Activated T-helper 2 cell treated with anti-CD3 and anti-CD28 coated beads, Interferon-gamma antibody, Interleukin-2, Interleukin-4, amounts not matched to agents 10 μg/mL and 5 μg/mL and 100 μg/mL, durations not matched to agents 14 hours and 24 hours and 36 hours (primary cell): ENCODE measurements around the gene EFEMP2. TPM values are rescaled to one million over a fixed set of nuclear protein-coding genes. Genes with fewer than 3 reads are reported as not detected.

Experiments
- DNase-seq: peaks from one replicate; pipeline ENCODE4 v3.0.0; 2021; ENCODE audit warnings: low spot score
- H3K27ac Mint-ChIP-seq: one replicate; pipeline ENCODE4 v1.8.0; 2021; ENCODE audit warnings: mixed read lengths
- H3K27me3 Mint-ChIP-seq: one replicate; pipeline ENCODE4 v1.8.0; 2021; ENCODE audit warnings: low read depth, mixed read lengths
- H3K36me3 Mint-ChIP-seq: one replicate; pipeline ENCODE4 v1.8.0; 2021; ENCODE audit warnings: low read depth, mixed read lengths
- H3K4me1 Mint-ChIP-seq: one replicate; pipeline ENCODE4 v1.8.0; 2021; ENCODE audit warnings: low read depth, mixed read lengths
- H3K4me3 Mint-ChIP-seq: one replicate; pipeline ENCODE4 v1.8.0; 2021; ENCODE audit warnings: low read depth, mild to moderate bottlenecking, moderate library complexity, mixed read lengths
- H3K9me3 Mint-ChIP-seq: one replicate; pipeline ENCODE4 v1.8.0; 2021; ENCODE audit warnings: mixed read lengths
- intact Hi-C: fragments of 100-400 bp; cut with micrococcal nuclease; formaldehyde crosslinking; loops from one replicate; pipeline ENCODE4 v1.15.1; 2023
- total RNA-seq: library from RNA; stranded (reverse); gene quantifications from 2 replicates; pipeline ENCODE4 v1.2.3, GENCODE V29; 2022

EFEMP2 gene
- total RNA-seq, 1 donor from 2014 or later, result 8.8 TPM

GRCh38 chr11:65886826-65887722, 14.5 kb upstream of the EFEMP2 start:
- no peaks in the 10 kb centered on the region for H3K27me3 Mint-ChIP-seq
- no peaks in the 10 kb centered on the region for H3K9me3 Mint-ChIP-seq
- peak overlapping the region; percentile 98 for H3K4me3 Mint-ChIP-seq
- H3K4me1 Mint-ChIP-seq, result peaks cover 37% of the 10 kb centered on the region
- peaks cover 57% of the 10 kb centered on the region for H3K36me3 Mint-ChIP-seq
- DNase-seq, result no peak
- intact Hi-C loops, result no loop called here
- peak overlapping the region; percentile 92 for H3K27ac Mint-ChIP-seq

DNA sequence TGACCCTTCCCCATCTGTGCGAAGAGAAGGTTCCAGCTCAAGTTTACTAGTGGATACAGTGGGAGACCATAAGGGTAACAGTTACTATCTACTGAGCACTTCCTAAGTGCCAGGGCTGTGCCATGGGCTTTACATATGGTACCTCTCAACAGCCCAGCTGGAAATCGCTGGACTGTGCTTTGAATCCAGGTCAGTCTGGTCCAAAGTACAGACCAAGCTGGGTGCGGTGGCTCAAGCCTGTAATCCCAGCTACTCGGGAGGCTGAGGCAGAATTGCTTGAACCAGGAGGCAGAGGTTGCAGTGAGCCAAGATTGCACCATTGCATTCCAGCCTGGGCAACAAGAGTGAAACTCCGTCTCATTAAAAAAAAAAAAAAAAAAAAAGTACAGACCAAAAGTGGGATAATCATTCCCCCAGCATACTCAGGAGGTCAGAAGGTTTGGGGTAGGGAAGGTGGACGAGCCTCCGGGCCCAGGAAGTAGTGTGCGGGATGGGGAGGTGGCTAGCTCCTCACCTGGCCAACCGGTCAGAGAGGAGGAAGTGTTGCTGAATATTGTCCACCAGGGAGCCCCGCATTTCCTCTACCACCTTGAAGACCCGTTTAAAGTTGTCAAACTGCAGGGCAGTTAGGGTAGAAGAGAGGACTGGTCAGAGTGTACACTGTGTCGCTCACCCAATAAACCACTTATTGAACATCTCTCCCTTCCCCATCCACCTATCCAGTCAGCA, 13.4 kb upstream of the EFEMP2 start:
- no peak for DNase-seq
- intact Hi-C loops, result no loop called here
- Mint-ChIP-seq H3K36me3 (peaks cover 51% of the 10 kb centered on the region), H3K27me3 (no peaks in the 10 kb centered on the region), H3K9me3 (no peaks in the 10 kb centered on the region), H3K4me1 (peaks cover 36% of the 10 kb centered on the region), H3K27ac (no peak overlapping the region), H3K4me3 (peak overlapping the region; percentile 98)

GRCh38 chr11:65885231-65885630, 12.6 kb upstream of the EFEMP2 start:
- Mint-ChIP-seq H3K27me3 (no peaks in the 10 kb centered on the region), H3K4me1 (peaks cover 41% of the 10 kb centered on the region), H3K36me3 (peaks cover 55% of the 10 kb centered on the region), H3K4me3 (no peak overlapping the region), H3K9me3 (no peaks in the 10 kb centered on the region), H3K27ac (no peak overlapping the region)
- DNase-seq, result no peak
- intact Hi-C loops, result no loop called here

DNA sequence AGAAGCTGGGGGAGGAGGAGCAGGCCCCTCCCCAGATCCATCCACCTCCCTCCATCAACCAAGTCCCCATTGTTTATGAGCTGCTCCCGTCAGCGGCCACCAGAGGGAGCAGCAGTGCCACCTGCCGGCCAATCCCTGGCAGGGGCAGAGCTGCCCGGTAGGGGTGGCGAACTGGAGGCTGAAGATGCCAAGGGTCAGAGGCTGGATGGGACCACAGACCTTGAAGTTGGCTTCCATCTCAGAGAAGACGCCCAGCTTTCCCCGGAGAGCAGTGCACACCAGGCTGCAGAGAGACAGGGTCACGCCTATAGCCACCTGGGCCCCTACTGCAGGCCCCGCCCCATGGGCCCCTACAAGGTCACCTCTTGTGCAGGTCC, 12.1 kb upstream of the EFEMP2 start:
- Mint-ChIP-seq H3K27ac (peak overlapping the region; percentile 58), H3K4me3 (no peak overlapping the region), H3K36me3 (peaks cover 55% of the 10 kb centered on the region), H3K27me3 (no peaks in the 10 kb centered on the region), H3K4me1 (peaks cover 37% of the 10 kb centered on the region), H3K9me3 (no peaks in the 10 kb centered on the region)
- intact Hi-C loops, result loop anchor here (1.0 kb wide), 1 partner anchor 105 kb away; no protein-coding TSS in a partner anchor
- DNase-seq, result peak; percentile 77

DNA sequence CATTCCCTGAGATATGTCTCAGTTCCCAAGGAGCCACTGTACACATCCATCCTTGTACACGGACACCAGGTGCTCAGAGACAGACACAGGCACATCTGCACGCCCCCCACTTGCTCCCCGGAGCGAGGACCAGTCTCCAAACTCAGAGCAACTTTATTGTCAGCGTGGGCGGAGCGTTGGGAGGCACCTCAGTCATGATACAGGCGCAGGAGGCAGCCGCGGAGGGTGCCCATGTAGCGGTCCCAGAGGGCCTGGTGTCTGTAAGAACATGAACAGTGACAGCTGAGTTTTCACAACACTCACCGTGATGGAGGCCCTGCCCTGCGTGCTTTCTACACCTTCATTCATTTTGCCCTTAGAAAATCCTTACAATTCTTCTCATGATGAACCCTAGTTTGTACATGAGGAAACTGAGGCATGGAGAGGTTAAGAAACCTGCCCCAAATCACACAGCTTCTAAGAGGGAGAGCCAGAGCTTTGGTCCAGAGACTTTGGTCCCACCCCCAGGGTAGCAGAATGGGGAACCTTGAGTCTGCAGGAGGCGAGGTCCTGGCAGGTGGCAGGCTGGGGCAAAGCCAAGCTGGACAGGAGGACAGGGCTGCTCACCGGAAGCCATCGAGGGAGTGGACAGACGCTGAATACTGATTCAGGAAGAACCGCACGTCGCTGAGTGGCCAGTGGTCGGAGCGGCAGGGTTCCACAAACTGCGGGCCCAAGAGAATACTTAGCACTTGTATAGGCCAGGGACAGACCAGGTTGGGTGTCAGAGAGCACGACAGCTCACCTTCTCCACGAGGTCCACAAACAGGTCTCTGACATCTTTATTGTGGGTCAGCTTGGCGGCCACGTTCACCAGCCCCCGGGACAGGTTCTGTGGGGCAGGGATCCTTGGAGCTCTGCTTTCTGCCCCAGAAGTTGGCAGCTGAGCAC, 11.5 kb upstream of the EFEMP2 start:
- Mint-ChIP-seq H3K9me3 (no peaks in the 10 kb centered on the region), H3K27me3 (no peaks in the 10 kb centered on the region), H3K4me3 (no peak overlapping the region), H3K4me1 (peaks cover 36% of the 10 kb centered on the region), H3K36me3 (peaks cover 55% of the 10 kb centered on the region), H3K27ac (peak overlapping the region; percentile 58)
- intact Hi-C loops, result loop anchor here (1.0 kb wide), 1 partner anchor 105 kb away; no protein-coding TSS in a partner anchor
- no peak for DNase-seq

- H3K9me3 Mint-ChIP-seq, result no peaks in the 10 kb centered on the region
- H3K4me1 Mint-ChIP-seq, result peaks cover 36% of the 10 kb centered on the region
- peaks cover 54% of the 10 kb centered on the region for H3K36me3 Mint-ChIP-seq
- no peaks in the 10 kb centered on the region for H3K27me3 Mint-ChIP-seq
- no peak overlapping the region for H3K4me3 Mint-ChIP-seq
- no peak overlapping the region for H3K27ac Mint-ChIP-seq
- DNase-seq, result no peak
- intact Hi-C loops, result no loop called here
These were observed 10.6 kb upstream of the EFEMP2 start for GRCh38 chr11:65883058-65883761.

GRCh38 chr11:65882120-65883057, 9.8 kb upstream of the EFEMP2 start:
- Mint-ChIP-seq H3K27me3 (no peaks in the 10 kb centered on the region), H3K4me1 (peaks cover 35% of the 10 kb centered on the region), H3K36me3 (peaks cover 51% of the 10 kb centered on the region), H3K4me3 (no peak overlapping the region), H3K27ac (no peak overlapping the region), H3K9me3 (no peaks in the 10 kb centered on the region)
- no peak for DNase-seq
- intact Hi-C loops, result no loop called here

DNA sequence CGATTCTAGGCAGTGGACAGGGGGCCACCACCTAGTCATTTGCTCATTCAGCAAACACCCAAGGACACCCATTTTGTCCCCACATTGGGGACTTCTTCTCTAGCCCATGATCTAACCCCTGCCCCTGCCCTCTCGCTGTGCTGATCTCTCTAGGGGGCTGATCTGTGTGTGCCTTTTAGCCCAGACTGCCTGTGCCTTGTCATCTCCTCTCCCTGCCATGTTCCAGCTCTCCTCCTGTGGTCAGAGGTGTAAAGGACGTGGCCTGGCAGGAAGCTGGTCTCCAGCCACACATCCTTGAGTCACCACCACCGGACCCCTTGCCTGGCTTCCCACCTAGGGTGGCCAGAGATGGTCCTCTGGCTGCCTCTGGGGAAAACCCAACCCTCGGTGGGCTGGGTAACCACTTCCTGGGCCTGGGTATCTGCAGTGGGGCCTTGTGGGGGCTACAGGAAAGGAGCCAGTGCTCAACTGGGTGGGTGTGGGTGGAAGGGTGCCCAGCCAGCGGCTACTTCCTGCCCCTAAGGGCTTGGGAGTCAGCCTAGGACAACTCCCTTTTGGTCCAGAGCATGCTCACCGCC, 8.3 kb upstream of the EFEMP2 start:
- Mint-ChIP-seq H3K4me1 (peaks cover 23% of the 10 kb centered on the region), H3K27ac (peak overlapping the region; percentile 82), H3K4me3 (peak overlapping the region; percentile 45), H3K9me3 (no peaks in the 10 kb centered on the region), H3K36me3 (peaks cover 36% of the 10 kb centered on the region), H3K27me3 (no peaks in the 10 kb centered on the region)
- intact Hi-C loops, result no loop called here
- DNase-seq, result no peak

DNA sequence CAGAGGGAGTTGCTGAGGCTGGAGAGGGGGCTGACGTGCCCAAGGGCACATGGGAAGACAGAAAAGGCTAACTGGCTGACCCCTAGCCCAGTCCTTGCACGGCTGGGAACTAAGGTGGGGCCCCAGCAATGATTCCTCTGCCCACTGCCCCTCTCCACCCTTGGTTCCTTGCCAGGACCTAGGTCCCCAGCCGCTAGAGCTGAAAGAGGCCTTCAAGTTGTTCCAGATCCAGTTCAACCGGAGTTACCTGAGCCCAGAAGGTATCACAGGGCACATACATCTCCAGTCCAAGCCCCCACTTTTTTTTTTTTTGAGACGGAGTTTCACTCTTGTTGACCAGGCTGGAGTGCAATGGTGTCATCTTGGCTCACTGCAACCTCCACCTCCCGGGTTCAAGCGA, 7.4 kb upstream of the EFEMP2 start:
- Mint-ChIP-seq H3K4me1 (peaks cover 23% of the 10 kb centered on the region), H3K27ac (no peak overlapping the region), H3K27me3 (no peaks in the 10 kb centered on the region), H3K4me3 (peak overlapping the region; percentile 42), H3K9me3 (no peaks in the 10 kb centered on the region), H3K36me3 (peaks cover 31% of the 10 kb centered on the region)
- DNase-seq, result no peak
- intact Hi-C loops, result no loop called here

GRCh38 chr11:65879617-65880016, 7.0 kb upstream of the EFEMP2 start, which contains the start of gene CTSW:
Gene CTSW, plus strand, starts transcription at chr11:65879837. Its CDS starts 18 bp downstream, at chr11:65879855.
- peaks cover 21% of the 10 kb centered on the region for H3K4me1 Mint-ChIP-seq
- H3K9me3 Mint-ChIP-seq, result no peaks in the 10 kb centered on the region
- intact Hi-C loops, result no loop called here
- H3K36me3 Mint-ChIP-seq, result peaks cover 27% of the 10 kb centered on the region
- H3K27ac Mint-ChIP-seq, result peak within 1 kb of the TSS; percentile 82
- H3K4me3 Mint-ChIP-seq, result peak within 1 kb of the TSS; percentile 55
- DNase-seq, result no peak
- no peaks in the 10 kb centered on the region for H3K27me3 Mint-ChIP-seq
